ENCODE results near the gene LYPD3. TPM values are rescaled to one million over a fixed set of nuclear protein-coding genes. Genes with fewer than 3 reads are reported as not detected.

LYPD3 gene
- total and polyA plus RNA-seq, 10 of the 15 experiments (the other 5 are each of a cell fraction or from before 2014, with no cell fraction given) = 0.03 to 0.28 (median 0.12) TPM; not detected in 6

DNA sequence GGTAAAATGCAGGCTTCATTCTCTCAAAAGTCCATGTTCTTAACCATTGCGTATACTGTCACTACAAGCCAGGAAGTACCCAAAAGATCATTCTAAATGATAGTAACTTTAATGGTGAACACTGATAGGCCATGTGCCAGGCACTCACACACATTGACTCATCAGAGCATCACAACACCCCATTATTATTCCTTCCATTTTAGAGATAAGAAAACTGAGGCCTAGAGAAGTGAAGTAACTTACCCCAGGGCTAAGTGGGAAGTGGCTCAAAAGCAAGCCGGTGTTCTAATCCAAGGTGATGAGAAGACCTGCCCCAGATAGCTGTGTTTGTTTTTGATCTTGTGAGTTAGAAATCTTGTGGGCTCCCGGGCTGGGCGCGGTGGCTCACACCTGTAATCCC is 40.5 kb upstream of the LYPD3 start:
- Histone ChIP-seq H3K27me3 (replicated peaks in 1 of 2; ENCODE audit: control insufficient read depth in 2 of 2, insufficient read depth in 2 of 2, low read length in 1 of 2) (no peaks in the 10 kb centered on the region), H3K9me3 (replicated peaks; ENCODE audit: control insufficient read depth, insufficient read depth, low read length) (no peaks in the 10 kb centered on the region), H3K4me3 (no peak overlapping the region), H3K4me2 (ENCODE audit: control insufficient read depth, insufficient read depth) (no peak overlapping the region), H3K9ac (ENCODE audit: control insufficient read depth, insufficient read depth, low read length) (no peak overlapping the region), H3K36me3 (ENCODE audit: control insufficient read depth in 2 of 2, insufficient read depth in 2 of 2, low read length in 1 of 2) (peaks cover 0 to 5% of the 10 kb centered on the region in 2 experiments; a peak in 2 of 4 replicates), H4K20me1 (ENCODE audit: control insufficient read depth, insufficient read depth) (no peaks in the 10 kb centered on the region), H2AFZ (ENCODE audit: control insufficient read depth, low read depth, low read length) (no peak overlapping the region), H3K27ac (ENCODE audit: control insufficient read depth, insufficient read depth) (no peak overlapping the region), H3K79me2 (ENCODE audit: control insufficient read depth, insufficient read depth, low read length) (no peaks in the 10 kb centered on the region; the same call in 1 of the 2 replicates), H3K4me1 (ENCODE audit: control insufficient read depth, insufficient read depth, low read length) (peaks cover 4% of the 10 kb centered on the region)
- DNase-seq (ENCODE audit: low read depth, low spot score) (no peak), ATAC-seq (no peak), FAIRE-seq (no peak)
- CTCF ChIA-PET = interaction anchor here (0.7 to 3.8 kb wide), 6 partner anchors 14 to 80 kb away, joined by 3 to 42 read pairs (median 8); no protein-coding TSS in a partner anchor
- WGBS (ENCODE audit: insufficient coverage, insufficient replicate concordance, low lambda C conversion rate, missing lambda C conversion rate) = 100% methylated on average over 5 of the region's 5 CpGs
- POLR2A ChIA-PET = no interaction called here
- RAD21 ChIA-PET (ENCODE audit: unreplicated experiment) = interaction anchor here (1.0 kb wide), 1 partner anchor 59 kb away, joined by 4 read pairs; no protein-coding TSS in a partner anchor
- in situ Hi-C loops (cut with MboI) (no loop called here), intact Hi-C loops (cut with micrococcal nuclease; ENCODE audit: unreplicated experiment) (no loop called here)
- SMC1A ChIA-PET (ENCODE audit: uncharacterized antibody, unreplicated experiment) = interaction anchor here (1.4 to 2.2 kb wide), 2 partner anchors 13 to 89 kb away, joined by 5 read pairs; no protein-coding TSS in a partner anchor
- BruUV-seq (replicated peaks) = no TSS peak
- no peak for TF ChIP-seq TCF7 (IDR thresholded peaks at IDR 0.05; ENCODE audit: borderline replicate concordance)
- no peak for TF ChIP-seq LARP7 (IDR thresholded peaks at IDR 0.05)
- TF ChIP-seq TAF1 (IDR thresholded peaks at IDR 0.05; ENCODE audit: borderline replicate concordance, low read depth, low read length) = no peak
- TF ChIP-seq FOS (IDR thresholded peaks at IDR 0.05; ENCODE audit: borderline replicate concordance, extremely low read depth, insufficient read length) = no peak
- no peak for TF ChIP-seq YY1 (IDR thresholded peaks at IDR 0.05; ENCODE audit: low read depth, low read length)
- no peak for TF ChIP-seq IKZF2 (IDR thresholded peaks at IDR 0.05)
- TF ChIP-seq, protein P1, sequence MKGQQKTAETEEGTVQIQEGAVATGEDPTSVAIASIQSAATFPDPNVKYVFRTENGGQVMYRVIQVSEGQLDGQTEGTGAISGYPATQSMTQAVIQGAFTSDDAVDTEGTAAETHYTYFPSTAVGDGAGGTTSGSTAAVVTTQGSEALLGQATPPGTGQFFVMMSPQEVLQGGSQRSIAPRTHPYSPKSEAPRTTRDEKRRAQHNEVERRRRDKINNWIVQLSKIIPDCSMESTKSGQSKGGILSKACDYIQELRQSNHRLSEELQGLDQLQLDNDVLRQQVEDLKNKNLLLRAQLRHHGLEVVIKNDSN (IDR thresholded peaks at IDR 0.05; ENCODE audit: borderline replicate concordance, extremely low read length, insufficient read depth, low read depth, low read length) = no peak
- TF ChIP-seq, protein P2, sequence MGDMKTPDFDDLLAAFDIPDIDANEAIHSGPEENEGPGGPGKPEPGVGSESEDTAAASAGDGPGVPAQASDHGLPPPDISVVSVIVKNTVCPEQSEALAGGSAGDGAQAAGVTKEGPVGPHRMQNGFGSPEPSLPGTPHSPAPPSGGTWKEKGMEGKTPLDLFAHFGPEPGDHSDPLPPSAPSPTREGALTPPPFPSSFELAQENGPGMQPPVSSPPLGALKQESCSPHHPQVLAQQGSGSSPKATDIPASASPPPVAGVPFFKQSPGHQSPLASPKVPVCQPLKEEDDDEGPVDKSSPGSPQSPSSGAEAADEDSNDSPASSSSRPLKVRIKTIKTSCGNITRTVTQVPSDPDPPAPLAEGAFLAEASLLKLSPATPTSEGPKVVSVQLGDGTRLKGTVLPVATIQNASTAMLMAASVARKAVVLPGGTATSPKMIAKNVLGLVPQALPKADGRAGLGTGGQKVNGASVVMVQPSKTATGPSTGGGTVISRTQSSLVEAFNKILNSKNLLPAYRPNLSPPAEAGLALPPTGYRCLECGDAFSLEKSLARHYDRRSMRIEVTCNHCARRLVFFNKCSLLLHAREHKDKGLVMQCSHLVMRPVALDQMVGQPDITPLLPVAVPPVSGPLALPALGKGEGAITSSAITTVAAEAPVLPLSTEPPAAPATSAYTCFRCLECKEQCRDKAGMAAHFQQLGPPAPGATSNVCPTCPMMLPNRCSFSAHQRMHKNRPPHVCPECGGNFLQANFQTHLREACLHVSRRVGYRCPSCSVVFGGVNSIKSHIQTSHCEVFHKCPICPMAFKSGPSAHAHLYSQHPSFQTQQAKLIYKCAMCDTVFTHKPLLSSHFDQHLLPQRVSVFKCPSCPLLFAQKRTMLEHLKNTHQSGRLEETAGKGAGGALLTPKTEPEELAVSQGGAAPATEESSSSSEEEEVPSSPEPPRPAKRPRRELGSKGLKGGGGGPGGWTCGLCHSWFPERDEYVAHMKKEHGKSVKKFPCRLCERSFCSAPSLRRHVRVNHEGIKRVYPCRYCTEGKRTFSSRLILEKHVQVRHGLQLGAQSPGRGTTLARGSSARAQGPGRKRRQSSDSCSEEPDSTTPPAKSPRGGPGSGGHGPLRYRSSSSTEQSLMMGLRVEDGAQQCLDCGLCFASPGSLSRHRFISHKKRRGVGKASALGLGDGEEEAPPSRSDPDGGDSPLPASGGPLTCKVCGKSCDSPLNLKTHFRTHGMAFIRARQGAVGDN (IDR thresholded peaks at IDR 0.05) = no peak
- no peak for TF ChIP-seq IKZF1 (conservative IDR thresholded peaks at IDR 0.05)
- TF ChIP-seq, protein P3, sequence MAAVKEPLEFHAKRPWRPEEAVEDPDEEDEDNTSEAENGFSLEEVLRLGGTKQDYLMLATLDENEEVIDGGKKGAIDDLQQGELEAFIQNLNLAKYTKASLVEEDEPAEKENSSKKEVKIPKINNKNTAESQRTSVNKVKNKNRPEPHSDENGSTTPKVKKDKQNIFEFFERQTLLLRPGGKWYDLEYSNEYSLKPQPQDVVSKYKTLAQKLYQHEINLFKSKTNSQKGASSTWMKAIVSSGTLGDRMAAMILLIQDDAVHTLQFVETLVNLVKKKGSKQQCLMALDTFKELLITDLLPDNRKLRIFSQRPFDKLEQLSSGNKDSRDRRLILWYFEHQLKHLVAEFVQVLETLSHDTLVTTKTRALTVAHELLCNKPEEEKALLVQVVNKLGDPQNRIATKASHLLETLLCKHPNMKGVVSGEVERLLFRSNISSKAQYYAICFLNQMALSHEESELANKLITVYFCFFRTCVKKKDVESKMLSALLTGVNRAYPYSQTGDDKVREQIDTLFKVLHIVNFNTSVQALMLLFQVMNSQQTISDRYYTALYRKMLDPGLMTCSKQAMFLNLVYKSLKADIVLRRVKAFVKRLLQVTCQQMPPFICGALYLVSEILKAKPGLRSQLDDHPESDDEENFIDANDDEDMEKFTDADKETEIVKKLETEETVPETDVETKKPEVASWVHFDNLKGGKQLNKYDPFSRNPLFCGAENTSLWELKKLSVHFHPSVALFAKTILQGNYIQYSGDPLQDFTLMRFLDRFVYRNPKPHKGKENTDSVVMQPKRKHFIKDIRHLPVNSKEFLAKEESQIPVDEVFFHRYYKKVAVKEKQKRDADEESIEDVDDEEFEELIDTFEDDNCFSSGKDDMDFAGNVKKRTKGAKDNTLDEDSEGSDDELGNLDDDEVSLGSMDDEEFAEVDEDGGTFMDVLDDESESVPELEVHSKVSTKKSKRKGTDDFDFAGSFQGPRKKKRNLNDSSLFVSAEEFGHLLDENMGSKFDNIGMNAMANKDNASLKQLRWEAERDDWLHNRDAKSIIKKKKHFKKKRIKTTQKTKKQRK (IDR thresholded peaks at IDR 0.05; ENCODE audit: low read depth, low read length) = no peak
- TF ChIP-seq DPF2 (IDR thresholded peaks at IDR 0.05) = no peak

All from GM12878 (cell line).